Lung (tissue), 12 donors: ENCODE results near the gene HIVEP1. TPM values are rescaled to one million over a fixed set of nuclear protein-coding genes. Genes with fewer than 3 reads are reported as not detected.
A peak's percentile ranks its signal among the peaks of the same experiment; 100 is the strongest.

Experiments
- ATAC-seq: fragments of 200-7000 bp; cut with Tn5 transposase; one replicate; pipeline ENCODE4 v1.9.1; 2020; ENCODE audit warnings: moderate number of reproducible peaks; ENCODE audit not compliant: insufficient read depth, low FRiP score
- DNase-seq, 3 donors: peaks; one replicate each; pipeline ENCODE4 v3.0.0-alpha.2; 2013 to 2017
- H3K27ac ChIP-seq, 2 donors: one replicate each; pipeline ENCODE4 v1.5.1; 2013; ENCODE audit warnings: mild to moderate bottlenecking in 2 of 2, moderate library complexity in 2 of 2, control low read depth in 1 of 2, inconsistent platforms in 1 of 2, low read depth in 1 of 2, low read length in 1 of 2
- H3K27me3 ChIP-seq, 3 donors: one replicate each; pipeline ENCODE4 v1.5.1; 2013; ENCODE audit warnings: low read length in 2 of 3; ENCODE audit not compliant: control insufficient read depth in 3 of 3, insufficient read depth in 3 of 3
- H3K36me3 ChIP-seq, 4 donors: one replicate each; pipeline ENCODE4 v1.5.1; 2013; ENCODE audit warnings: low read length in 4 of 4, mild to moderate bottlenecking in 1 of 4, moderate library complexity in 1 of 4; ENCODE audit not compliant: control insufficient read depth in 4 of 4, insufficient read depth in 4 of 4
- H3K4me1 ChIP-seq, 5 donors: one replicate each; pipeline ENCODE4 v1.5.1; 2013; ENCODE audit warnings: low read length in 5 of 5, mild to moderate bottlenecking in 2 of 5, moderate library complexity in 1 of 5; ENCODE audit not compliant: control insufficient read depth in 5 of 5, insufficient read depth in 5 of 5
- H3K4me3 ChIP-seq: one replicate; pipeline ENCODE4 v1.5.1; 2013; ENCODE audit warnings: mild to moderate bottlenecking, control low read depth, moderate library complexity
- H3K9ac ChIP-seq, 2 donors: one replicate each; pipeline ENCODE4 v1.5.1; 2013; ENCODE audit warnings: low read length in 2 of 2, control low read depth in 1 of 2; ENCODE audit not compliant: insufficient read depth in 1 of 2
- H3K9me3 ChIP-seq, 4 donors: one replicate each; pipeline ENCODE4 v1.5.1; 2013; ENCODE audit warnings: low read length in 3 of 4, mild to moderate bottlenecking in 1 of 4, moderate library complexity in 1 of 4; ENCODE audit not compliant: control insufficient read depth in 4 of 4, insufficient read depth in 3 of 4
- CTCF ChIP-seq: IDR thresholded peaks from 2 replicates; pipeline ENCODE4 v1.5.1; 2012; ENCODE audit warnings: mild to moderate bottlenecking; ENCODE audit errors: control extremely low read depth, extremely low read depth
- WGBS, 2 donors: extraction: QIAGEN DNeasy Blood & Tissue Kit; methylation state at CpG; one replicate each; pipeline ENCODE4 v1.1.7; 2013; 5-methylcytosine and 5-hydroxymethylcytosine counted together
- polyA plus RNA-seq, 2 donors: library from polyadenylated mRNA; stranded (reverse); fragments of 200-250 nt; gene quantifications; one replicate each; pipeline ENCODE4 v1.2.1, GENCODE V29; 2013
- total RNA-seq, 2 donors: library from RNA; depleted of rRNA in 1 of 2; stranded (reverse); fragments of >200 nt in 1 of 2; gene quantifications; one replicate each; pipeline ENCODE4 v1.2.1, GENCODE V29; 2014 to 2021
- donor health status: control.
- donor health status: control.
- donor health status: Bipolar disorder and iron deficiency.
- donor health status: healthy.
- donor health status: DM: yes; HTN: yes; CAD: no.

HIVEP1 gene
- total and polyA plus RNA-seq, 4 donors, result 3.1 to 49.6 (median 20.5) TPM

- 69 to 87% methylated on average over 3 of the region's 3 CpGs for WGBS, 2 donors
- H3K4me1 ChIP-seq, result peaks cover 3 to 15% (median 5%) of the 10 kb centered on the region in 5 donors
- H3K9me3 ChIP-seq, result peaks cover 0 to 2% (median 0%) of the 10 kb centered on the region in 4 donors
- no peaks in the 10 kb centered on the region for H3K27me3 ChIP-seq
- H3K36me3 ChIP-seq, result peaks cover 0 to 7% (median 0%) of the 10 kb centered on the region in 4 donors
- H3K4me3 ChIP-seq, result no peak overlapping the region
- H3K9ac ChIP-seq, result no peak overlapping the region
- DNase-seq, result no peak
- no peak overlapping the region for H3K27ac ChIP-seq
- no peak for TF ChIP-seq CTCF
- no peak for ATAC-seq
These were observed 22.2 kb downstream of the HIVEP1 start for GRCh38 chr6:12034349-12034748.

- ATAC-seq (no peak), DNase-seq (peak in 2 of 3 donors; percentile 49 to 53)
- H3K36me3 ChIP-seq, result peaks cover 0 to 2% (median 0%) of the 10 kb centered on the region in 4 donors
- peaks cover 0 to 2% (median 0%) of the 10 kb centered on the region in 4 donors for H3K9me3 ChIP-seq
- H3K27ac ChIP-seq, result no peak overlapping the region
- H3K9ac ChIP-seq, result no peak overlapping the region
- no peak for TF ChIP-seq CTCF
- H3K27me3 ChIP-seq, result no peaks in the 10 kb centered on the region
- H3K4me1 ChIP-seq, result peaks cover 3 to 15% (median 5%) of the 10 kb centered on the region in 5 donors
- H3K4me3 ChIP-seq, result no peak overlapping the region
- 81 to 82% methylated on average over 5 of the region's 5 CpGs for WGBS, 2 donors
These were observed 22.7 kb downstream of the HIVEP1 start for GRCh38 chr6:12034837-12035236.

- Histone ChIP-seq H3K4me1 (peaks cover 3 to 15% (median 5%) of the 10 kb centered on the region in 5 donors), H3K9ac (no peak overlapping the region), H3K27ac (no peak overlapping the region), H3K4me3 (no peak overlapping the region), H3K9me3 (peaks cover 0 to 2% (median 0%) of the 10 kb centered on the region in 4 donors), H3K27me3 (no peaks in the 10 kb centered on the region), H3K36me3 (no peaks in the 10 kb centered on the region)
- no peak for DNase-seq
- no peak for ATAC-seq
- no peak for TF ChIP-seq CTCF
- 94 to 95% methylated on average over 8 of the region's 8 CpGs for WGBS, 2 donors
These were observed 24.7 kb downstream of the HIVEP1 start for GRCh38 chr6:12036766-12037165.

GRCh38 chr6:12037798-12038197 is 25.7 kb downstream of the HIVEP1 start:
- Histone ChIP-seq H3K4me1 (peaks cover 3 to 15% (median 5%) of the 10 kb centered on the region in 5 donors), H3K4me3 (no peak overlapping the region), H3K27me3 (no peaks in the 10 kb centered on the region), H3K9ac (no peak overlapping the region), H3K9me3 (peaks cover 0 to 2% (median 0%) of the 10 kb centered on the region in 4 donors), H3K27ac (no peak overlapping the region), H3K36me3 (no peaks in the 10 kb centered on the region)
- no peak for ATAC-seq
- WGBS, 2 donors, result 50 to 58% methylated on average over 6 of the region's 6 CpGs
- no peak for TF ChIP-seq CTCF
- DNase-seq, result no peak
